CD14-positive monocyte (primary cell): ENCODE data around the gene CDH11. TPM values are rescaled to one million over a fixed set of nuclear protein-coding genes. Genes with fewer than 3 reads are reported as not detected.

Source experiments
- DNase-seq, 3 donors: peaks; one replicate each; pipeline ENCODE4 v3.0.0-alpha.2; 2011 to 2022
- H2AFZ ChIP-seq: 2 replicates; pipeline ENCODE4 v1.6.0; 2012; ENCODE audit warnings: mild to moderate bottlenecking, low read depth, low read length, inconsistent platforms; ENCODE audit not compliant: insufficient read depth, poor library complexity, severe bottlenecking
- H3K27ac ChIP-seq, 2 donors: 1 replicate in 1 of 2; 2 replicates in 1 of 2; pipeline ENCODE4 v1.5.1; 2012 to 2013; ENCODE audit warnings: low read length in 2 of 2, control low read depth in 1 of 2, inconsistent platforms in 1 of 2, low read depth in 1 of 2, mild to moderate bottlenecking in 1 of 2
- H3K27me3 ChIP-seq, 2 donors: one replicate each; pipeline versions ENCODE4 v1.6.0 to v1.6.1; 2011 to 2013; ENCODE audit warnings: low read length in 2 of 2; ENCODE audit not compliant: control insufficient read depth in 2 of 2, insufficient read depth in 2 of 2
- H3K36me3 ChIP-seq, 2 donors: replicated peaks in 1 of 2; 1 replicate in 1 of 2; 2 replicates in 1 of 2; pipeline versions ENCODE4 v1.5.1 to v1.6.1; 2012 to 2013; ENCODE audit warnings: low read length in 2 of 2, control low read depth in 1 of 2, inconsistent platforms in 1 of 2, mild to moderate bottlenecking in 1 of 2; ENCODE audit not compliant: insufficient read depth in 2 of 2, control insufficient read depth in 1 of 2
- H3K4me1 ChIP-seq, 2 donors: 1 replicate in 1 of 2; 2 replicates in 1 of 2; pipeline versions ENCODE4 v1.5.1 to v1.6.1; 2012 to 2013; ENCODE audit warnings: low read length in 2 of 2, control low read depth in 1 of 2, inconsistent platforms in 1 of 2, mild to moderate bottlenecking in 1 of 2, moderate library complexity in 1 of 2; ENCODE audit not compliant: insufficient read depth in 2 of 2, control insufficient read depth in 1 of 2
- H3K4me2 ChIP-seq: replicated peaks from 2 replicates; pipeline ENCODE3; 2012; ENCODE audit warnings: low read length, moderate library complexity, mild to moderate bottlenecking; ENCODE audit not compliant: poor library complexity, severe bottlenecking; ENCODE audit errors: extremely low read depth
- H3K4me3 ChIP-seq, 3 experiments: fragments of 200-600 bp in 1 of 3; sonication (generic) in 1 of 3; replicated peaks in 1 of 3; 1 replicate in 2 of 3; 2 replicates in 1 of 3; pipeline ENCODE4 v1.5.1; 2011 to 2013; ENCODE audit warnings: low read length in 3 of 3, mild to moderate bottlenecking in 3 of 3, control low read depth in 2 of 3, low read depth in 2 of 3, inconsistent platforms in 1 of 3, moderate library complexity in 1 of 3
- H3K79me2 ChIP-seq: 2 replicates; pipeline ENCODE4 v1.6.0; 2012; ENCODE audit warnings: mild to moderate bottlenecking, control low read depth, inconsistent platforms, low read length, moderate library complexity; ENCODE audit not compliant: insufficient read depth
- H3K9ac ChIP-seq: 2 replicates; pipeline ENCODE4 v1.6.0; 2017; ENCODE audit warnings: low read length, mild to moderate bottlenecking; ENCODE audit not compliant: insufficient read depth, poor library complexity, severe bottlenecking
- H3K9me3 ChIP-seq, 2 donors: replicated peaks in 1 of 2; 1 replicate in 1 of 2; 2 replicates in 1 of 2; pipeline versions ENCODE4 v1.5.1 to v1.6.1; 2012 to 2013; ENCODE audit warnings: low read length in 2 of 2, control low read depth in 1 of 2; ENCODE audit not compliant: control insufficient read depth in 1 of 2, insufficient read depth in 1 of 2
- H4K20me1 ChIP-seq: 2 replicates; pipeline ENCODE4 v1.6.0; 2012; ENCODE audit warnings: mild to moderate bottlenecking, low read length, control low read depth, moderate library complexity; ENCODE audit not compliant: insufficient read depth
- H3K27ac Mint-ChIP-seq, 7 donors: one replicate each; pipeline ENCODE4 v1.8.0; 2020; ENCODE audit warnings: mild to moderate bottlenecking in 7 of 7, mixed read lengths in 7 of 7, moderate library complexity in 6 of 7, inconsistent platforms in 2 of 7
- H3K27me3 Mint-ChIP-seq, 3 donors: one replicate each; pipeline ENCODE4 v1.8.0; 2021 to 2022; ENCODE audit warnings: low read depth in 3 of 3, mild to moderate bottlenecking in 3 of 3, mixed read lengths in 3 of 3, moderate library complexity in 3 of 3, inconsistent platforms in 1 of 3
- H3K36me3 Mint-ChIP-seq, 2 donors: one replicate each; pipeline ENCODE4 v1.8.0; 2020; ENCODE audit warnings: mixed read lengths in 2 of 2, inconsistent platforms in 1 of 2, mild to moderate bottlenecking in 1 of 2
- H3K4me1 Mint-ChIP-seq: one replicate; pipeline ENCODE4 v1.8.0; 2020; ENCODE audit warnings: mild to moderate bottlenecking, mixed read lengths
- H3K4me3 Mint-ChIP-seq, 2 donors: one replicate each; pipeline ENCODE4 v1.8.0; 2020; ENCODE audit warnings: mild to moderate bottlenecking in 2 of 2, mixed read lengths in 2 of 2, moderate library complexity in 1 of 2
- H3K9me3 Mint-ChIP-seq, 7 donors: one replicate each; pipeline ENCODE4 v1.8.0; 2020 to 2022; ENCODE audit warnings: mixed read lengths in 7 of 7, mild to moderate bottlenecking in 6 of 7, moderate library complexity in 6 of 7, inconsistent platforms in 2 of 7
- CTCF ChIP-seq: fragments of 200-600 bp; IDR thresholded peaks from one replicate; pipeline ENCODE4 v1.8.0; 2022; ENCODE audit warnings: antibody characterized with exemption, mild to moderate bottlenecking
- WGBS: methylation state at CpG from one replicate; pipeline ENCODE4 v1.1.5; 2013; ENCODE audit warnings: missing lambda C conversion rate; ENCODE audit not compliant: insufficient coverage; 5-methylcytosine and 5-hydroxymethylcytosine counted together
- intact Hi-C, 2 donors: fragments of 100-400 bp; cut with micrococcal nuclease; formaldehyde crosslinking; loops; one replicate each; pipeline versions ENCODE4 v1.15.0 to v1.15.1; 2023
- polyA plus RNA-seq, 3 donors: library from polyadenylated mRNA; depleted of rRNA in 1 of 3; unstranded in 2 of 3; stranded (reverse) in 1 of 3; fragments of 300-500 nt in 2 of 3; fragments of >200 nt in 1 of 3; fragmentation: Illumina TruSeq in 2 of 3; gene quantifications; 1 replicate in 2 of 3; 2 replicates in 1 of 3; pipeline ENCODE4 v1.2.3, GENCODE V29; 2012 to 2021

The CDH11 gene
- polyA plus RNA-seq, 3 donors, result not detected

DNA sequence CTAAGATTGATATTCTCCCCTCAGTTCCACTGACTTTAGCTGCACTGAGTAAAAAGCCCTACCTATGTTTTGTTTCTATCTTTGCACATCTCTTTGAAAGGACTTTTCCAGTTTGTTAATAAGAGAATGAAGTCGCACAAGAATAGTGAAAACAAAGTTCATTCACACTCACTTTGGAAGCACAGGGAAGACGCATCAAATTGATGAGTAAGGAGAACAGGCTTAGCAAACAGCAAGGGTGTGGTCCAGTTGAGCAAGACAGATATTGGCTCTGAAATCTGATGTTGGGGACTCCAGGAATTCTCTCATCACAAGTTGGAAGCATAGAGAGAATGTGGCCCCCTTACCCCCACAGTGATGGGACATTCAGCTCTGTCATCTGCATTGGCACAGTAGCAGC is 221.3 kb downstream of the CDH11 start:
- intact Hi-C loops, result no loop called here
- no peaks in the 10 kb centered on the region for H3K9me3 ChIP-seq
- Mint-ChIP-seq H3K27ac (no peak overlapping the region), H3K9me3 (peaks cover 0 to 2% (median 0%) of the 10 kb centered on the region in 7 donors), H3K27me3 (no peaks in the 10 kb centered on the region), H3K4me3 (no peak overlapping the region), H3K4me1 (no peaks in the 10 kb centered on the region), H3K36me3 (no peaks in the 10 kb centered on the region)
- DNase-seq, result no peak
- H2AFZ ChIP-seq, result no peak overlapping the region
- no peaks in the 10 kb centered on the region for H3K27me3 ChIP-seq
- no peak for TF ChIP-seq CTCF
- H3K9ac ChIP-seq, result no peak overlapping the region
- WGBS, result 80% methylated on average over 1 of the region's 2 CpGs
- no peak overlapping the region for H3K4me2 ChIP-seq
- no peaks in the 10 kb centered on the region for H3K4me1 ChIP-seq
- no peaks in the 10 kb centered on the region for H4K20me1 ChIP-seq
- H3K79me2 ChIP-seq, result no peaks in the 10 kb centered on the region
- no peak overlapping the region for H3K4me3 ChIP-seq
- H3K36me3 ChIP-seq, result no peaks in the 10 kb centered on the region
- H3K27ac ChIP-seq, result no peak overlapping the region

DNA sequence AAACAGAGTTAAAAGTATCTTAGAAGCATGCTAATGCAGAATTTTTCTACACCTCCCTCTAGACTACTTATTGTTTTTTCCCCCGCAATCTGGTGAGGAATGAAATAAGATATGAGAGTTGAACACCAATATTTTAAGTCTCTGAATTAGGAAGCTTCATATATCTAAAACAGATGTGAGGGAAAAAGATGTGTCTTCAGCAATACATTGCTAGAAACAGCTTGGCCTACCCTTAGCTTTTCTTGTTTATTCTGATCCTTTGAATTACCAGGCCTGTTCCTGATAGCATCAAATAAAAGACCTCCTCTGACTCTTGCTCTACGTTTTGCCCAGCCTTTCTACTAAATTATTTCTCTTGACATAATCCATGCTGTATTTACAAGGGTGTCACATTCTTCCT is 221.8 kb downstream of the CDH11 start:
- no peak overlapping the region for H3K9ac ChIP-seq
- no peaks in the 10 kb centered on the region for H4K20me1 ChIP-seq
- Mint-ChIP-seq H3K27ac (no peak overlapping the region), H3K4me1 (no peaks in the 10 kb centered on the region), H3K27me3 (no peaks in the 10 kb centered on the region), H3K9me3 (peaks cover 0 to 2% (median 0%) of the 10 kb centered on the region in 7 donors), H3K4me3 (no peak overlapping the region), H3K36me3 (no peaks in the 10 kb centered on the region)
- no CpG with 5 or more reads among the region's 2 CpGs for WGBS
- H3K4me2 ChIP-seq, result no peak overlapping the region
- H3K27me3 ChIP-seq, result no peaks in the 10 kb centered on the region
- no peak overlapping the region for H3K27ac ChIP-seq
- no peak for DNase-seq
- no peak overlapping the region for H3K4me3 ChIP-seq
- H2AFZ ChIP-seq, result no peak overlapping the region
- intact Hi-C loops, result no loop called here
- TF ChIP-seq CTCF, result no peak
- H3K9me3 ChIP-seq, result no peaks in the 10 kb centered on the region
- no peaks in the 10 kb centered on the region for H3K79me2 ChIP-seq
- H3K4me1 ChIP-seq, result no peaks in the 10 kb centered on the region
- H3K36me3 ChIP-seq, result no peaks in the 10 kb centered on the region
